HepG2 (cell line): ENCODE results near the gene MICB.

Experiments
- CEBPZ ChIP-seq: IDR thresholded peaks from 2 replicates; pipeline ENCODE4 v1.6.1; 2012; ENCODE audit warnings: low read length, improper control_type of control experiment
- EED ChIP-seq: sonication (generic); formaldehyde crosslinking; IDR thresholded peaks from 2 replicates; pipeline ENCODE4 v1.5.0; 2020; ENCODE audit warnings: mild to moderate bottlenecking, missing genetic modification reagents
- EP300 ChIP-seq, 3 experiments: sonication (generic) in 1 of 3; formaldehyde crosslinking in 1 of 3; IDR thresholded peaks; 2 replicates each; pipeline versions ENCODE4 v1.5.1 to v1.6.1; 2011 to 2020; ENCODE audit warnings: low read depth in 2 of 3, low read length in 2 of 3, borderline replicate concordance in 1 of 3, improper control_type of control experiment in 1 of 3, mild to moderate bottlenecking in 1 of 3, missing genetic modification reagents in 1 of 3, moderate library complexity in 1 of 3
- ETV5 ChIP-seq: IDR thresholded peaks from 2 replicates; pipeline ENCODE4 v1.6.1; 2018; ENCODE audit warnings: missing biosample characterization, missing genetic modification reagents, inconsistent platforms, borderline replicate concordance
- ETV6 ChIP-seq: sonication (generic); formaldehyde crosslinking; conservative IDR thresholded peaks from 2 replicates; pipeline ENCODE4 v1.4.0; 2020; ENCODE audit warnings: missing genetic modification reagents
- KLF16 ChIP-seq, 2 experiments: sonication (generic) in 1 of 2; formaldehyde crosslinking in 1 of 2; IDR thresholded peaks; 2 replicates each; pipeline versions ENCODE4 v1.6.1 to v1.8.0; 2016 to 2023; ENCODE audit warnings: missing genetic modification reagents in 2 of 2, missing compliant biosample characterization in 1 of 2
- RAD21 ChIP-seq: fragments of 450-650 bp; formaldehyde crosslinking; IDR thresholded peaks from 2 replicates; pipeline ENCODE4 v1.5.0; 2020; ENCODE audit warnings: mild to moderate bottlenecking
- SSRP1 ChIP-seq: IDR thresholded peaks from 2 replicates; pipeline ENCODE4 v1.6.1; 2016; ENCODE audit warnings: control low read depth
- TFAP4 ChIP-seq: sonication (generic); IDR thresholded peaks from 2 replicates; pipeline ENCODE4 v1.6.1; 2016; ENCODE audit warnings: low read depth, borderline replicate concordance

- no peak for TF ChIP-seq RAD21
- no peak for TF ChIP-seq EED (CRISPR knock-in tag)
- no peak for TF ChIP-seq ETV6
- TF ChIP-seq SSRP1 (CRISPR knock-in tag): no peak
- TF ChIP-seq CEBPZ: no peak
- TF ChIP-seq TFAP4: no peak
- no peak for TF ChIP-seq ETV5 (CRISPR knock-in tag)
- TF ChIP-seq EP300 (IDR thresholded peaks at IDR 0.05; ENCODE audit: low read depth in 2 of 2, low read length in 2 of 2): no peak
- no peak for TF ChIP-seq EP300 (CRISPR knock-in tag; IDR thresholded peaks at IDR 0.05; ENCODE audit: borderline replicate concordance)
- no peak for TF ChIP-seq KLF16 (CRISPR knock-in tag; IDR thresholded peaks at IDR 0.05)
Observed at GRCh38 chr6:31548544-31548873, 50.6 kb downstream of the MICB start.
